Left renal cortex interstitium (tissue), 4 donors: Measurements from ENCODE around the gene PLCB2. TPM values are rescaled to one million over a fixed set of nuclear protein-coding genes. Genes with fewer than 3 reads are reported as not detected.

Source experiments
- DNase-seq, 4 donors: peaks; one replicate each; pipeline ENCODE4 v3.0.0-alpha.2; 2013; ENCODE audit warnings: low read depth in 4 of 4, low spot score in 2 of 4, missing footprints in 1 of 4
- polyA plus RNA-seq, 4 donors: library from polyadenylated mRNA; unstranded; fragments of 120-200 nt; gene quantifications; one replicate each; pipeline ENCODE4 v1.2.1, GENCODE V29; 2013; ENCODE audit not compliant: insufficient read length in 4 of 4

PLCB2 gene
- polyA plus RNA-seq, 4 donors = 6.3 to 13.2 (median 11.7) TPM

DNA sequence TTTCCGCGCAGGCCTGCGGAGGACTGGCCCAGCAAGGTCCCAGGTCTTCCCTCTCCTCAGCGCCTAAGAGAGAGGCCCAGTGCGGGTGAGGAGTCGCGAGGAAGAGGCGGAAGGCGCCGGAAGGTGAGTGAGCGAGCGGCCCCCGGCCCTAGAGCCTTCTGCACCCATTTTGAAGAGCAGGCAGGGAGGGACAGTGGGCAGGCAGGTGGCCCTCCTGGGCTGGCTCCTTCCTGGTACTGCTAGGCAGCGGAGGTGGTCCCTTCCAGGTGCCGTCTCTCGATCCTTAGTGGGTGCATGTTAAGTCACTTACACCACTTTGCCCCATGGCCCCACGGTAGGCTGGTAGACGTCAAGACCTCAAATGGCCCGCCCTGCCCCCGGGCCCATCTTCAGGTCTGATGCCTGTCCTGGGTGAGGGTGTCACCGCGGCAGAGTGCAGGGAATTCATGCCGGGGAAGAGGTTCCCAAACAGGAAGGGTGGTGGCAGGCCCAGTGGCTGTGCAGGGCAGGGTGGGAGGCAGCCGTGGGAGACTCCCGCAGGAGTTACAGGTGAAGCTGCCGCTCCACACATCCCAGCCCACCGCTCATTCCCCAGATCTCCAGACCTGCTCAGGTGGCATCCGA is 54.5 kb downstream of the PLCB2 start:
- DNase-seq = no peak

GRCh38 chr15:40252438-40253166 is 55.1 kb downstream of the PLCB2 start:
- no peak for DNase-seq

DNA sequence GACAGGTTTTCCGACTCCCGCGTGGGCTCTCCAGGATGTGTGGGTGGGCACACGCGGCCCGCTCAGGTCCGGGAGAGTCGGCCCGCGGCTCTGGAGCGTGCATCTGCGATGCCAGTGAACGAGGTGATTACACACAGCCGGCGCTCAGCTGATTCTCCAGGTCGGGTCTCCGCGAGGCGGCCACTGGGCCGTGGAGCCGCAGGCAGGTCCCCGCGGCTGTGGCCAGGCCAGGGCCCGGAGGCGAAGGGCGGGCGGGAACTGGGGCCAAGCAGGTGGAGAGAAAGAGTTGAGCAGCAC is 55.6 kb downstream of the PLCB2 start:
- no peak for DNase-seq

GRCh38 chr15:40251486-40252140 is 56.1 kb downstream of the PLCB2 start:
- DNase-seq = no peak

GRCh38 chr15:40250771-40251483 is 56.8 kb downstream of the PLCB2 start:
- DNase-seq = no peak

DNA sequence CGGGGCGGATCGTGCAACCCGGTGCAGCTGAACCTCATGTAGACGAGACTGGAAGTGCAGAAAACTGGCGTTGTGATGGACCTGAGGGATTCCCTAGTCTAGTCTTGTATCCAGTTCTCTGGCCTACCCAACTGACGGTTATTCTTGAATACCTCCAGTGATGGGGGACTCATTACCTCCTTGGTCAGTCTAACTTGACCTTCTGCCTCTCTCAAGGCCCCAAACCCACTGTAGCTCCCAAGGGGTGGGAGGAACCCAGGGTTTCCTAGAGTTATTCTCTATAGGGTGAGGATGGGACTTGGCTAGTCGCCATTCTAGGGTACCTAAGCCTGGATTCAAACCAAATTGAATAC is 57.5 kb downstream of the PLCB2 start:
- DNase-seq = no peak

DNA sequence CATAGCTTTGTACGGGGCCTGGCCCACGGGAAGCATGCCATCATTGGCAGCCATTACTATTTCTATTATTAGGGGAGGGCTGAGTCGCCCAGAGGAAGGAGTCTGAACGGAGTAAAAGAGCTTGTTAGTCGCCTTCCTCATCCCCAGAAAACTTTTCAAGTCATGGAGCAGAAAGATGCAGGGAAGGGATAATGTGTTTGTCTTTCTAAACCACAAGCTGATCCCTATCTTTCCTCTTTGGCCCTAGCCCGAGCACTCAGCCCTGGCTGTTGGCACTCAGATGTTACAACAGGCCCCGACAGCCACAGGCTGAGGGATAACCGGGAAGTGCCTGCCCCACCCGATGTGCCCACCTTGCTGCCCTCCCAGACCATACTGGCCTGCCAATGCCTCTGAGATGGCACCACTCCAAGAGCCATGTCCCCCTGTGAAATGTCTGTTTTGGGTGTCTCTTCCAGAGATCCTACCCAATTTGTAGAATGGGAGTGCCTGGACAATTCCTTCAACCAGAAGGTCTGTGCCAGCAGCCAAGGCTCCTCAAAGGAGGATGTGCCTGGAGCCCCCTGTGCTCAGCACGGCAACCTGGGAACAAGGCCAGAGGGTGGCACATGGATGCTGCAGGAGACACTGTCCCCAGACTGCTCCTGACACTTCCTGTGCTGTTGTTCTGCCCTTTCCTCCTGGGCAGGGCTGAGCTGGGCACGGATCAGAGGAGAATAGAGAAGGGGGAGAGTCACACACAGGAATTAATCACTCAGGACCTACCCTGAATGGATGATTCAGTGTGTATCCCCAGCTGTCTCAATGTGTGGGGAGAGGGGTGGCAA is 58.0 kb downstream of the PLCB2 start:
- DNase-seq = no peak

- no peak for DNase-seq
Observed at GRCh38 chr15:40248006-40248783, 59.5 kb downstream of the PLCB2 start.

DNA sequence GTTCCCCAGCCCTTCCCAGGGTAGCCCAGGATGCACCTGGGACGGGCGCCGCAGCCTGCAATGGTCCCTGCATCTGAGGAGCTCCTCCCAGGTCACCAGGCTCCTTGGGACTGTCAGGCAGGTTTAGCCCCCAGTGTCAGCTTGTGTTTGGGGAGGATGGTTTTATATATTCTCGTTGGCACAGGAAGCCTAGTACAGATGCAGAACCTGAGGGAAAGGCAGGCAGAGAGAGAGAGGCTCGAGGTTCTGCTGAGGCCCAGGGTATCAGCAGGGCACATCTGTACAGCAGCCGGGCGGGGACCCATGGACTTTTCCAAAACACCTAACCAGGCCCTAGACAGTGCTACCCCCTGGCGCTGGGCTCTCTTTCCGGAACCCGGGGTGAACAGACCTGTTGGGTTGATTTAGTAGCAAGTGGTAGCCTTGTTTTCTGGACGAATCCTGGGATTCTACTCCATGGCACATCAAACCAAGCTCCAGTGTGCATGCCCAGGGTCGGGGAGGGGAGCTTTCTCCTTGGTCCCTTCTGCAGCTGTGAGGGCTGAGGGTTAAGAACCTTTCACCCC is 60.2 kb downstream of the PLCB2 start:
- DNase-seq = no peak

DNA sequence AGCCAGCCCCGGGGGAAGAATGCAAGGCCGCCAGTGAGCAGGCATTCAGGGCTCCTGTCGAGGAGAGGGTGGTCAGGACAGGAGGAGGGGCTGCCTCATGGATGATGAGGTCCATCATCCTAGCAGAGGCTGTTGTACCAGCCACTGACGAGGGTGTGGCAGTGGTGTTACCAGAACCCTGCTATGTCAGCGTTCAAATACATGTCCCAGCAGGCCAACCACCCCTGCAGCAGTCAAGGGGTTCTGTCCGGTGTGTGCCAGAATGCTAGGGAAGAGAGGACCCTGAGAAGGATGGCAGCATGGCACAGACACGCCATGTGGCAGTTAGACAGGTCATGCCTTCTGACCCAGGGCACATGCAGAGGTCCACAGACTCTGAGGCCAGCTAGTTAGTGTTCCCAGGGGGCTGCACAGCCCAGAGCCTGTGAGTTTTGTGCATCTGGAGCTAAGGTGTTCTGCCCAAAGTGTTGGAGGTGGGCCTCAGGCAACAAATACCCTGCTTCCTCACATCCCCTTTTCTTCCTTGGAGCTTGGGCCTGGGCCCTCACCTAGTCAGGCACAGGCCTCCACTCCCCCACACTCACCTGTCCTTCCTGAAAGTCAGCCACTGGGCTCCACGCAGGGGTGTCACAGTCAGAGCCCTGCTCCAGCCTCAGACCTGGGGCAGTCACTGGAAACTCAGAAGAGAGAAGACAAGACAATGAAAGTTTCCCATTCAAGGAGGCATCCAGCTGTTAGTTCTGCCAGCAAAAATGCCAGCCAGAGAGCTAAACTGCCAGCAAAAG is 61.0 kb downstream of the PLCB2 start:
- no peak for DNase-seq

DNA sequence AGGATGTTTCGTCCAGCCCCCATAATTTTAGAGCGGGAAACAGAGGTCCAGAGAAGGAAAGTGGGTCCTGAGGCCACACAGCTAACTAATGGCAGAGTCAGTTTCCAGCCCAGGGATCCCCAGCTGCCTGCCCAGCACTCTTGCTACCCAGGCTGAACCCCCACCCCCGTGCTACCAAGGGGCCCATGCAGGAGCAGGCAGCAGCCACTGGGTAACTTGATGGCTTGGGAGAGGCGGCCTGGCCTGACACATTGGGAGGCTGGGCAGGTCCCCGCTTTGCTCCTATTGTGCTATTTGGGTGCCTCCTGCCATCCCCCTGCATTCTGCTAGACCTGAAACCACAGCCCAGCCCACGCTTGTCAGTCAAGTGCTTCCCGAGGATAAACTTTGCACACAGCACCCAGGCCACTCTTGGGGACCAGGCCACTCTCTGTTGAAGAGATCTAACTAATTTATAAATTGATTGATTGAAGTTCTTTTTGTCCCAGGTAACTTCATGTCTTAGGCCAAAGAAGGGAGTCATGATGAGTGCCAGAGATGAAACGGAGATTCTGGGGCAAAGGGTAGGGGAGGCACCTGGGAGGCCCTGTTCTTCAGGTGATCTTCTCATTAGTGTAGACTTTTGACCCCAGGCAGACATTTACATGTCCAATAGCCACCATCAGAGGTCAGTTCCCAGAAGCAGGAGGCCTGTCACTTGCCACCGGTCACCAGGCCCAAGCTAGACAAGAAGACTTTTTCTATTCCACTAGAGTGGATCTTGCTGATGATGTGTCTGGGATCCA is 61.9 kb downstream of the PLCB2 start:
- DNase-seq = no peak

DNA sequence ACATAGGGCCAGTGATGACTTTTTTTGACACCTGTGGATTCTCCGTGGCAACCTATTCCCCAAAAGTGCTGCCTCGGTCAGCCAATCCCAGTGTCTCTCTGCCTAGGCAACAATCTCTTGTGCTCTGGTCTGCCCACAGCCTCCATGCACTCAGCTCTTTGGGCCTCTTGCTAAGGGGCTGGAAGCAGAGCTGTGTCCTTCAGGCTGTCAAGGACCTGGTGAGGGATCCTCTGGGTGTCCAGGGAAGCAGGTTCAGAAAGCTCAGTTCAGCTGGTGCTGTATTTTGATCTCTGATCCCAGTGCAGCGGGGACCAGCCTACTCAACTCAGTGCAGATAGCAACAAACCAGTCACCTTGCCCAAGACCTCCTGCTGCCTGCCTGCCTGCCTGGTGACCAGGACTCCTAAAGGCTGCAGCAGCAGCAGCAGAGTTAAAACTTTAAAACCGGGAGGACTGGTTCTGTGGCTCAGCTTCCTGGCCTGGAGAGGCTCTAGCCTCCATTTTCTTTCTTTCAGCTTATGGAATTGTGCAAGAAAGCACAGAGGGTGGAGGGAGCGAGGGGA is 62.7 kb downstream of the PLCB2 start:
- peak in 1 of 4 donors; percentile 47 for DNase-seq

DNA sequence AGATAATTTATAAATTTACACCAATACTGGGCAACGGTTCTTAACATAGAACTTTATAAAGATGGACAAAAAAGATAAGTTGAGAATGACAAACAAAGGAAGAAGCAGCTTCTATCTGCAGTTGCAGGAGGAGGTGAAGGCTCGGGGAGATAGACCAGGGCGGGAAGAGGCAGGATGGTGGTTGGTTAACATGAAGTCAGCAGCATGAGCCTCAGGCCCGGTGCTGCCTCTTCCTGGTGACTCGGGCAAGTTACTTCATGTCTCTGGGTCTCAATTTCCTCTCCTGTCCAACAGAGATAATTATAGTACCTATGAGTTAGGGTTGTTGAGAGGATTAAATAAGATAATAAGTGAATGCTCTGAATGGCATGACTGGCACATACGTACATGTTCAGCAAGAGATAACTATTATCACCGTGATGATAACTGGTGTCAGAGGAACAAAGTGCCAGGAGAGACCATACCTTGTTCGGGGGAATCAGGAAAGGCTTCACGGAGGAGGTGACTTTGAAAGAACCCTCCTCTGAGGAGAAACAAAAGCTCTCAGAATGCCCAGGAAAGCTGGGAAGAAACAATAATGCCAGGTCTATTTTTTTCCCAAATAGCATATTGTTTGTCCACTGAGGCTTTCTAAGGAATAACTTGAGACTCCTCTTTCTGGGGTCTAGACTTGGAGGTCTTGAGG is 64.5 kb downstream of the PLCB2 start:
- no peak for DNase-seq

DNA sequence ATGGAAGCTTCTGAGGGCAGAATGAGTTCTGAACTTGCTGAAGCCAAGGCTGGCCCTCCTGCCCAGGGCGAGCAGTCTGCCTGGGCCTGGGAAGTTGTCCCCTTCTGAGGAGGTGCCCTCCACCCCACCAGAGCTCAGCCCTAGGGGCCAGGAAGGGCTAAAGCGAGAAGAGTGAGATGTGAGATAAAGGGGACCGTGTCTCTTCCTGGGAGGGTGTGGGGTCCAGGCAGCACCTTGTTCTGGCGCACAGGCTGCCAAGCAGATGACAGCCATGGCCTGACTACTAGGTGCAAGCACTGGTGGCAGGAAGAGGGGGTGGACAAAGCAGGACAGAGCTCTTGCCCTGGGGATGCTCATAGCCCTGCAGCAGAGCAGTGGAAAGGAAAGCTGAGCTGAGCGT is 65.1 kb downstream of the PLCB2 start:
- no peak for DNase-seq

- DNase-seq = no peak
Observed at GRCh38 chr15:40242213-40242599, 65.5 kb downstream of the PLCB2 start.

DNA sequence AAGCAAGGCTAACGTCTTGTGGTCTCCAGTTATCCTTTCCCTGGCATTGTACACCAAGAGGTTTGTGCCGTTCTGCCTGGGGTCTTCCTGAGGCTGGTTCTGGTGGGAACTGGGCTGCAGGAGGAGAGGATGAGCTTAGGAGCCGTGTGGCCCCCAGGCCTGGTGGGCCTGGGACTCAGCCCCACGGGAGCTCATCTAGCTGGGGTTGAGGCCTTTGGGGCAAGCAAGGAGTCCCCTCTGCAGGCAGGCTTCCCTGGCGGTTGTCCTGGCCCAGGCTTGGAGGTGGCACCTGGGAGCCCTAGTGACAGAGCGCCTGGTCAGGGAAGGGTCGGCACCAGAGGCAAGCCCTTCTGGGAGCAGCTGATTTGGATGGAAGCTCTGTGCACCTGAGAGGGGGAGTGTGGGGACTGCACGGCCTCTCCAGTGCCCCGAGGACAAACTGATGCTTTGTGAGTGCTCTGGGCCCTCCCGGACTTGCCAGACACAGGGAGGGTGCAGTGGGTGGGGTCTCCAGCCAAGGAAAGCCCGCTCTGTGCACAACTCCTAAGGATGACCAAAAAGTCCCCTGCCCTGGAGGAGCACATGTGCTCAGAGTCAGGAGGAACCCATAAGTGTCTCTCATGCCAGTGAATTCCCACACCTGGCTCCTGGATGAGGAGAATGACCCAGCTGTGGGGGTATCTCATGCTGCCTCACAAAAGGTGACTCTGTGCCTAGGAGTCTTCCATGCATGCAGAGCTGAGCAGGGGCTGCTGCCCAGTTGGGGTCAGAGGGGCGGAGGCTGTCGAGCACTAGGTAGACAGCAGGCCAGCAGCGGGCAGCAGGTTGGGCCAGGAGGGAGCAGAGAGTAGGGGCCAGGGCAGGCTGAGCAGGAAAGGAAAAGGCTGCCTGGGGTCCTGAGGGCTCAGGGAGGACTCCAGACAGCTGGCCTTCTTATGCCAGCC is 66.2 kb downstream of the PLCB2 start:
- no peak for DNase-seq
